Colonic mucosa (tissue), 4 donors: ENCODE results near the gene WDR36. TPM values are rescaled to one million over a fixed set of nuclear protein-coding genes. Genes with fewer than 3 reads are reported as not detected.

Source experiments
- DNase-seq: peaks from one replicate; pipeline ENCODE4 v3.0.0-alpha.2; 2020
- H3K27ac ChIP-seq: fragments of 200-600 bp; one replicate; pipeline ENCODE4 v1.8.0; 2021
- H3K27me3 ChIP-seq: fragments of 200-600 bp; one replicate; pipeline ENCODE4 v1.8.0; 2021
- H3K36me3 ChIP-seq: fragments of 200-600 bp; one replicate; pipeline ENCODE4 v1.8.0; 2021
- H3K4me1 ChIP-seq: fragments of 200-600 bp; one replicate; pipeline ENCODE4 v1.8.0; 2021; ENCODE audit warnings: mild to moderate bottlenecking
- H3K4me3 ChIP-seq: fragments of 200-600 bp; one replicate; pipeline ENCODE4 v1.8.0; 2021
- H3K9ac ChIP-seq, 2 donors: one replicate each; pipeline ENCODE4 v1.7.0; 2013; ENCODE audit warnings: control low read depth in 2 of 2, low read depth in 2 of 2, low read length in 2 of 2
- H3K9me3 ChIP-seq: fragments of 200-600 bp; one replicate; pipeline ENCODE4 v1.8.0; 2021
- CTCF ChIP-seq: fragments of 200-600 bp; IDR thresholded peaks from one replicate; pipeline ENCODE4 v1.8.0; 2022; ENCODE audit warnings: antibody characterized with exemption, mild to moderate bottlenecking
- intact Hi-C: fragments of 100-400 bp; cut with DNase I; formaldehyde crosslinking; loops from one replicate; pipeline ENCODE4 v1.14.1; 2022
- total RNA-seq, 2 donors: library from RNA; stranded (reverse); fragmentation: NEBNext Ultra II Directional in 1 of 2; extraction: Animal tissue kit (Norgen Biotek cat#: 25700) in 1 of 2; gene quantifications; one replicate each; pipeline ENCODE4 v1.2.1, GENCODE V29; 2021
- donor health status: healthy.
- donor health status: DM: no; HTN: no; CAD: no.
- donor health status: DM: no; HTN: no; CAD: no.

Gene WDR36
- total RNA-seq, 2 donors from 2014 or later = 14.0 to 19.0 TPM

GRCh38 chr5:111165058-111165457 is 72.9 kb downstream of the WDR36 start:
- no peak for DNase-seq
- Histone ChIP-seq H3K27me3 (no peaks in the 10 kb centered on the region), H3K4me3 (no peak overlapping the region), H3K4me1 (no peaks in the 10 kb centered on the region), H3K9ac (no peak overlapping the region), H3K9me3 (no peaks in the 10 kb centered on the region), H3K36me3 (no peaks in the 10 kb centered on the region), H3K27ac (no peak overlapping the region)
- TF ChIP-seq CTCF = no peak
- intact Hi-C loops = no loop called here

DNA sequence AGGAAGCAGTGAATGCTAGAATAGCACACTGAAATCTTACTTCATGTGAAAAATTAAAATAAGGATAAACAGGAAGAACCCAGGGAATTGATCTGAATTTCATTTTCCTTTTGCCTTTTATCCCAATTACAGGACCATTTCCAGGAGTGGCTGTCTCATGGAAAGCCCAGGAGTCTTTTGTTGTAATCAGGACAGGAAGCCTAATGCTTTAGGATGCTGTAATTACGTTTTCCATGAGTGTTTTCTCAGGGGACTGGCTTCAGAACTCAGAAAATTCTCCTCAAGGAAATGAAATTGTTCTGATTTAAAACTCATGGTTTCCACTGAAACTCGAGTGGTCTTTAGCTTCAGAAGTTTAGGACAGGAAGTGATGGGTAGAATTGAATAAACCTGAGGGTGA is 75.4 kb downstream of the WDR36 start:
- no peak for DNase-seq
- no peak overlapping the region for H3K27ac ChIP-seq
- H3K9ac ChIP-seq = no peak overlapping the region
- TF ChIP-seq CTCF = no peak
- no peaks in the 10 kb centered on the region for H3K4me1 ChIP-seq
- H3K4me3 ChIP-seq = no peak overlapping the region
- no peaks in the 10 kb centered on the region for H3K36me3 ChIP-seq
- no peaks in the 10 kb centered on the region for H3K27me3 ChIP-seq
- intact Hi-C loops = no loop called here
- H3K9me3 ChIP-seq = no peaks in the 10 kb centered on the region

- Histone ChIP-seq H3K4me1 (no peaks in the 10 kb centered on the region), H3K9ac (no peak overlapping the region), H3K27me3 (no peaks in the 10 kb centered on the region), H3K9me3 (no peaks in the 10 kb centered on the region), H3K36me3 (no peaks in the 10 kb centered on the region), H3K27ac (no peak overlapping the region), H3K4me3 (no peak overlapping the region)
- no peak for TF ChIP-seq CTCF
- DNase-seq = no peak
- intact Hi-C loops = no loop called here
Observed at GRCh38 chr5:111168608-111169007, 76.5 kb downstream of the WDR36 start.

DNA sequence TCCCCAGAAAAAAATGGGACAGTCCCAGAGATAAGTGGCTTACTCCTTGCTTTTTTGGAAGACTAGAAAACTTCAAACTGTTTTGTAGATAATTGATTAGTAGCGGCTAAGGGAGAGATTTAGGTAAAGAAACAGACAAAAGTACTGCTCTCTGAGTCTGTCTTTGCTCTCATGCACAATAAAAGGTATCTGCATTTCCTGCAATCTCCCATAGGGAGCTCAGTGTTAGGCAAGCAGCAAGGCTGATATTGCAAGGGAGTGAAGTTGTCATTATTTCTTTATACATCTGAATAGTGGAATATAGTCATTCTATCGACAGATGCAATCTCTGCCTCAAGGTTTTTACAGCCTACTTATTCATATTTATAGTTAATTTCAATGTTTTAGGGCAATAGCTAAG is 77.1 kb downstream of the WDR36 start:
- intact Hi-C loops = no loop called here
- no peak overlapping the region for H3K4me3 ChIP-seq
- no peaks in the 10 kb centered on the region for H3K27me3 ChIP-seq
- no peaks in the 10 kb centered on the region for H3K9me3 ChIP-seq
- H3K9ac ChIP-seq = no peak overlapping the region
- H3K36me3 ChIP-seq = no peaks in the 10 kb centered on the region
- DNase-seq = no peak
- TF ChIP-seq CTCF = no peak
- H3K27ac ChIP-seq = no peak overlapping the region
- H3K4me1 ChIP-seq = no peaks in the 10 kb centered on the region

DNA sequence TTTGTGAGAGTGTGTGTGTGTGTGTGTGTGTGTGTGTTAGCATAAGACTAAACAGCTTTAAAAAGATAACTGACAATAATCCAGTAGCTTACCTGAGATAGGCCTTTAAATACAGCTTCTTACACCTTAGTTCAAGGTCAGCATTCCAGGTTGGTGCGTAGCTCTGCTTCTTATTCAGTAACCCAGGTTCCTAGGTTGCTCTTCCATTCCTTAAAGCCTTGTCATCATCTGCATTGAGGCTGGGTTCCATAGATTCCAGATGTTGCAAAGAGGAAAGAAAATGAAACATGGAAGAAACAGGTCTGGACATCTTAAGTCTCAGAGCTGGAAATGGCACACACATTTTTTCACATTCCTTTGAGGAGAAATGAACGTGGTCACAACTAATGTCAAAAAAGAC is 78.1 kb downstream of the WDR36 start:
- H3K9me3 ChIP-seq = no peaks in the 10 kb centered on the region
- no peak overlapping the region for H3K4me3 ChIP-seq
- H3K9ac ChIP-seq = no peak overlapping the region
- no peak for DNase-seq
- no peak for TF ChIP-seq CTCF
- H3K27me3 ChIP-seq = no peaks in the 10 kb centered on the region
- H3K27ac ChIP-seq = no peak overlapping the region
- intact Hi-C loops = no loop called here
- no peaks in the 10 kb centered on the region for H3K36me3 ChIP-seq
- H3K4me1 ChIP-seq = no peaks in the 10 kb centered on the region

DNA sequence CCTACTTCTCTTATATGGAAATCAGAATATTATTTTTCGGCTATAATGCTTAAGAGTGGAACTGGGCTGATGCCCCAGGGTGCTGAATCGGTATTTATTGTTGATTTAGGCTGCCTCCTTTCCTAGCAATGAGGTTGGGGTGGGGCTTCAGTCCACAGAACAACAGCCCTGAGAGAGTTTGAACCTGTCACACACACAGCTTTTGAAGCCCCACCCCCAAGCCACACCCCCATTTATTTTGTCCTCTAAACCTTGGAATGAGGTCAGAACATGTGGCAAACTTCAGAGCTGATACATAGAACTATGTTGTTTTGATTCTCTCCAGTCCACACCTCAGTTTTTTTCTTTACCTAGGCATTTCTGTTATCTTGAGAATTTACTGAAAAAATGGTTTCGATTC is 80.4 kb downstream of the WDR36 start:
- intact Hi-C loops = no loop called here
- no peak overlapping the region for H3K4me3 ChIP-seq
- H3K27ac ChIP-seq = no peak overlapping the region
- H3K36me3 ChIP-seq = no peaks in the 10 kb centered on the region
- DNase-seq = no peak
- H3K9ac ChIP-seq = no peak overlapping the region
- no peaks in the 10 kb centered on the region for H3K27me3 ChIP-seq
- no peak for TF ChIP-seq CTCF
- H3K9me3 ChIP-seq = no peaks in the 10 kb centered on the region
- no peaks in the 10 kb centered on the region for H3K4me1 ChIP-seq
